GM21390 (cell line): ENCODE measurements around the gene CCDC60.

ENCODE experiments used
- ATAC-seq: cut with Tn5 transposase; IDR thresholded peaks from one replicate; pipeline ENCODE4 v1.9.1; 2021; ENCODE audit not compliant: unreplicated experiment

The CCDC60 gene

GRCh38 chr12:119334430-119335170, at the start of gene CCDC60:
Gene CCDC60, plus strand, starts transcription at chr12:119334729. Its CDS starts 448 bp downstream, at chr12:119335177.
- ATAC-seq = no peak

GRCh38 chr12:119288576-119288975, 46.0 kb upstream of the CCDC60 start:
- ATAC-seq = no peak

GRCh38 chr12:119292893-119293630, 41.5 kb upstream of the CCDC60 start:
- ATAC-seq = no peak

GRCh38 chr12:119294211-119294610, 40.3 kb upstream of the CCDC60 start:
- no peak for ATAC-seq

GRCh38 chr12:119296535-119296934, 38.0 kb upstream of the CCDC60 start:
- no peak for ATAC-seq

GRCh38 chr12:119299130-119299529, 35.4 kb upstream of the CCDC60 start:
- ATAC-seq = no peak

GRCh38 chr12:119301379-119301778, 33.1 kb upstream of the CCDC60 start:
- ATAC-seq = no peak

- ATAC-seq = no peak
These were observed 32.0 kb upstream of the CCDC60 start for GRCh38 chr12:119302451-119303080.

GRCh38 chr12:119306593-119306992, 27.9 kb upstream of the CCDC60 start:
- no peak for ATAC-seq

- no peak for ATAC-seq
These were observed 26.8 kb upstream of the CCDC60 start for GRCh38 chr12:119307747-119308146.

- no peak for ATAC-seq
These were observed 25.6 kb upstream of the CCDC60 start for GRCh38 chr12:119308708-119309456.

GRCh38 chr12:119311878-119312277, 22.7 kb upstream of the CCDC60 start:
- no peak for ATAC-seq

- ATAC-seq = no peak
These were observed 21.6 kb upstream of the CCDC60 start for GRCh38 chr12:119312904-119313303.

- no peak for ATAC-seq
These were observed 20.2 kb upstream of the CCDC60 start for GRCh38 chr12:119314290-119314689.

- ATAC-seq = no peak
These were observed 14.9 kb upstream of the CCDC60 start for GRCh38 chr12:119319638-119320037.

- no peak for ATAC-seq
These were observed 13.9 kb upstream of the CCDC60 start for GRCh38 chr12:119320678-119321077.

- no peak for ATAC-seq
These were observed 12.2 kb upstream of the CCDC60 start for GRCh38 chr12:119322301-119322723.

- no peak for ATAC-seq
These were observed 8.7 kb upstream of the CCDC60 start for GRCh38 chr12:119325813-119326212.

GRCh38 chr12:119326341-119326740, 8.2 kb upstream of the CCDC60 start:
- ATAC-seq = no peak

- no peak for ATAC-seq
These were observed 7.1 kb upstream of the CCDC60 start for GRCh38 chr12:119327471-119327870.

- no peak for ATAC-seq
These were observed 6.4 kb upstream of the CCDC60 start for GRCh38 chr12:119328111-119328510.
